Head of caudate nucleus (tissue), 42 donors: ENCODE results near the gene KHDRBS1.
"Not testable (repeated sequence)": the region's sequence is repeated elsewhere in the genome, so short reads cannot be mapped to it uniquely, and the experiment has no call there.

Source experiments
- DNase-seq, 42 donors: peaks; one replicate each; pipeline versions ENCODE4 v3.0.0 to v3.0.0-alpha.2; 2020 to 2021; ENCODE audit warnings: mixed read lengths in 7 of 42
- intact Hi-C: fragments of 100-400 bp; cut with DNase I; formaldehyde crosslinking; loops from one replicate; pipeline ENCODE4 v1.15.0; 2022

The KHDRBS1 gene

DNA sequence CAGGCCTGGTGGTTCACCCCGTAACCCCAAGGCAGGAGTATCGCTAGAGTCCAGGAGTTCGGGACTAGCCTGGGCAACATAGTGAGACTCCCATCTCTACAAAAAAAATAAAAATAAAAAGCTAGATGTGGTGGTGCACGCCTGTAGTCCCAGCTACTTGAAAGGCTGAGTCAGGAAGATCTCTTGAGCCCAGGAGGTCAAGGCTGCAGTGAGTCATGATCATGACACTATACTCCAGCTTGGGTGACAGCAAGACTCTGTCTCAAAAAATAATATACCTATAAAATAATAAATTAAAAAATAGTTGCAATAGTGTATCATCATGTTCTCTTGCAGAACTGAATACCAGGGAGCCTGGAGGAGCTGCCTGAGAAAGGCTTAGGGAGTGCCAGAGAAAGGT, 39.2 kb downstream of the KHDRBS1 start:
- intact Hi-C loops: no loop called here
- DNase-seq: no peak

DNA sequence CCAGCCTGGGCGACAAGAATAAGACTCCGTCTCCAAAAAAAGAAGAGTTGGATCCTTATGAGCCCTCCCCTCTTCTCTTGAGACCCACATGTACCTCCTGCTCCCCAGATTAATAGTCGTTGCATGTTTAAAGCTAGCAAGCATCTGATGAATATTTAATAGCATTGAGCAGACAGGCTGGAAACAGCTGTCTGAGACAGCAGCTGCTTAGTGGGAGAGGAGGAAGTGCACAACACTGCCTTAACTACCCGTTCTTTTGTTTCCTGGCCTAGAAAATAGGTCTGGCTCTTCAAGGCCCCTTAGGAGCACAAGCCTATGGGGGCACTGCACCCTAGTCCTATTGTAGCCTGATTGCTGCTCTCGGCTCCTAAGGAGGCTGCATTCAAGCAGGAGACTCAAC, 41.7 kb downstream of the KHDRBS1 start:
- intact Hi-C loops: no loop called here

DNA sequence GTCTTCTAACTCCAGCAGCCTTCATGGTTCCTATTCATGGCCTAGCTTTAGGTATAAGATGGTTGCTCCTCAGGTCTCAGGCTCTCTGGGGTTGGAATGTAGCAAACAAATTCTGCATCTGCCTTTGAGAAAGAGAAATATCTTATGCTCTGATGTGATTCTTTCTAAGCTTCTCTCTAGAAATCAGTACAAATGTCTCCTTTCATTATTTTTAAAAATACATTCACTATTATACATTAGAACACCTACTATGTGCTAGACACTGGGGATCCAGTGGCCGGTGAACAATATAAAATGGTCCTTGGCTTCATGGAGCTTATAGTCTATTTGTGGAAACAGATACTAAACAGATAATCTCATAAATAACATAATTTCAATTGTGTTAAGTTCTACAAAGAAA, 42.9 kb downstream of the KHDRBS1 start:
- intact Hi-C loops: no loop called here
- no peak for DNase-seq

More for the DNA sequence above, 41.7 kb downstream of the KHDRBS1 start:
- DNase-seq: no peak

DNA sequence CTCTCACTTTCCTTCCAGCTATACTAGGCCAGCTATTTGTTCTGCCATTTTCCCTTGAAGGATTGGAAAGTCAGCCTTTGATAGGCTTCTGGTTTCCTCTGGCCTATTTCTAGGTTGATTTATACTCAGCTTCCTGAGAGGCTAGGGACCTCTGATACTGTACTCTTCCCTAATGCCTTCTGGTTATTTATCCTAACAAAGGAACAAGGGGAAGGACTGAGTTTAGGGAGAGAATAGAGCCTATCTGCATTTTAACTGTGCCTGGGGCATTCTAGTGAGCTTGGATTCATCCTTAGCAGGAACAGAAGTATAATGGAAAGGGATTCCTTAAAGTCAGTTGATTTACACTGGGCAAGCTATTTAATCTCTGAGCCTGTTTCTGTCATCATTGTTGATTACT, 47.2 kb downstream of the KHDRBS1 start:
- DNase-seq: no peak
- intact Hi-C loops: no loop called here

DNA sequence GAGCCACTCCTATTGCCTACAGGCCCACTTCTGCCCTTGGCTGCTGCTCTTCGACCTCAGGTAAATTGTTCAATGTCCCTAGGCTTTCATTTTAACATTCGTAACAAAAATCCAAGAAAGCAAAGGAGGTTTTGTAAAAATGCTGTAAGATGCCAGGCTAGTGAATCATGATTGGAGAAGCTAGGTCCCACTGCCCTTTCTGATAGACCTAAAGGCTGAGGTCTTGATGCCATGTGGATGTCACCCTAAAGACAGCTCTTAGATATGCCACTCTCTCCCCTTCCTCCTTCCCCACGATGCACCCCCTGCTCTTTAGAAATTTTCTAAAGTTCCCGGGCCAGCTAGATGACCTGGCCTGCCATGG, 49.2 kb downstream of the KHDRBS1 start:
- no peak for DNase-seq
- intact Hi-C loops: no loop called here

DNA sequence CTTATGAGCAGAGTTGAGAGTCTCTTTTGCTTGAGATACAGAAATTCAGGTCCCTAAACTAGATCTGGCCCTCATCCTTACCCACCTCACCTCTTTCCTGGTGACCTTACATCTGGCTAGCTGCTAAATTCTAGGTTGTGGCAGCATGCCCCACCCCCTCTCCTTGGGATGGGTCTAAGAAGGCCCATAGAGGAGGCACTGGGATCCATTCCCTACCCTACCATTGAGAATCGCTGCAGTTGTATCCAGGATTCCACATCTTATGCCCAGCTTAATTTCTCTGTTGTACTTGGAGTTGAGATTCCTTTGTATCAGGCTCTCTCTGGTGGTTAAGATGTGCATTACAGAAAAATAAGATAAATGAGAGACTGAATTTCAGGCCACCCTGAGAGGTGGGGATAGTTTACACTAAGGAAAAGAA, 49.6 kb downstream of the KHDRBS1 start:
- intact Hi-C loops: no loop called here
- peak in 1 of 42 donors; percentile 38 for DNase-seq

DNA sequence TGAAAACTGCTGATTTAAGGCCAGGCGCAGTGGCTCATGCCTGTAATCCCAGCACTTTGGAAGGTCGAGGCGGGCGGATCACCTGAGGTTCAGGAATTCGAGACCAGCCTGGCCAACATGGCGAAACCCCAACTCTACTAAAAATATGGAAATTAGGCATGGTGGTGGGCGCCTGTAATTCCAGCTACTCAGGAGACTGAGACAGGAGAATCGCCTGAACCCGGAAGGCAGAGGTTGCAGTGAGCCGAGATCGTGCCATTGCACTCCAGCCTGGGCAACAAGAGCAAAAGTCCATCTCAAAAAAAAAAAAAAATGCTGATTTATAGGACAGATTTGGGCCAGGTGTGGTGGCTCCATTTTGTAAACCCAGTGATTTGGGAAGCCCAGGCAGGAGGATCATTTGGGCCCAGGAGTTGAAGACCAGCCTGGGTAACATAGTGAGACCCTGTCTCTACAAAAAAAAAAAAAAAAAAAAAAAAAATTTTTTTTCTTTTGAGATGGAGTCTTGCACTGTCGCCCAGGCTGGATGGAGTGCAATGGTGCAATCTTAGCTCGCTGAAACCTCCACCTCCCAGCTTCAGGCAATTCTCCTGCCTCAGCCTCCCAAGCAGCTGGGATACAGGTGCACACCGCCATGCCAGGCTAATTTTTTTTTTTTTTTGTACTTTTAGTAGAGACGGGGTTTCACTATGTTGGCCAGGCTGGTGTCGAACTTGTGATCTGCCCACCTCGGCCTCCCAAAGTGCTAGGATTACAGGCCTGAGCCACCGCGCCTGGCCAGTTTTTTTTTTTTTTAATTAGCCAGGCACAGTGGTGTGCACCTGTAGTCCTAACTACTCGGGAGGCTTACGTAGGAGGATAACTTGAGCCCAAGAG, 52.2 kb downstream of the KHDRBS1 start:
- DNase-seq, intact Hi-C loops: not testable (repeated sequence)

DNA sequence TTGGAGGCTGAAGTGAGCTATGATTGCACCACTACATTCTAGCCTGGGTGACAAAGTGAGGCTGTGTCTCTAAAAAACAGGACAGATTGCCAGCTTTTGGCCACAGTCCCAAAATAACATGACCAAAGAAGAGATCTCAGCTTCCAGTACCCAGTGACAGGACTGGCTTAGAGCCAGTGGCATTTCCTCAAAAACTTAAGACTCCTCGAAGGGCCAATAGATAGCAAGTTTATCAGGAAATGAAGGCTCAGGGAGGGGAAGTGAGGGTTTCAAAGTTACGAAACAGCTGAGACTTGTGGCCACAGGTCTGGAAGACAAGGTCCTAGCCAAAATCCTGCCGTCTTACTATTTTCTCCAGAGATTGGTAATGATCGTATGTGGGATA, 52.8 kb downstream of the KHDRBS1 start:
- DNase-seq: peak in 25 of 42 donors; percentile 12 to 70 (median 40)
- intact Hi-C loops: no loop called here

DNA sequence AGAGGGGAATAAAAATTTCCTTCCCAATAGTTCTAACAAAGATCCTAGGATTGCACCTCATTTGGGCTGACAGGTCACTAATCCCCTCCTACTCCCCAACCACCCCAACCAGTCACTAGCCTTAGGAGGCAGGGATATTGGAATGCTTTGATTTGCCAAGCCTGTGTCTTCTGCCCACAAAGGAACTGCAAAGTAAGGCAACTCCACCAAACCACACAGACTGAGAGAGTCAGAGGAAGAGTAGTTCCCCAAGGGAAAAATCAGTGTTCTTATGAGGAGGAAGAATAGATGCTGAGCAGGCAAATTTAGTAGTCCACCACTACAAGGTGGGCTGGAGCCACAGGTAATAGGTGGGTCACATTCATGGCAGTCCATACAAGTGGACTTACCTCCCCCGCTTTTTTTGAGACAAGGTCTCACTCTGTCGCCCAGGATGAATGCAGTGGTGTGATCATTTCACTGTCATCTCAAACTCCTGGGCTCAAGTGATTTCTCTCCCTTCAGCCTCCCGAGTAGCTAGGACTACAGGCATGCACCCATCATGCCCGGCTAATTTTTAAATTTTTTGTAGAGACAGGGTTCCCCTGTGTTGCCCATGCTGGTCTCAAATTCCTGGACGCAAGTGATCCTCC, 55.4 kb downstream of the KHDRBS1 start:
- intact Hi-C loops: no loop called here
- DNase-seq: no peak

DNA sequence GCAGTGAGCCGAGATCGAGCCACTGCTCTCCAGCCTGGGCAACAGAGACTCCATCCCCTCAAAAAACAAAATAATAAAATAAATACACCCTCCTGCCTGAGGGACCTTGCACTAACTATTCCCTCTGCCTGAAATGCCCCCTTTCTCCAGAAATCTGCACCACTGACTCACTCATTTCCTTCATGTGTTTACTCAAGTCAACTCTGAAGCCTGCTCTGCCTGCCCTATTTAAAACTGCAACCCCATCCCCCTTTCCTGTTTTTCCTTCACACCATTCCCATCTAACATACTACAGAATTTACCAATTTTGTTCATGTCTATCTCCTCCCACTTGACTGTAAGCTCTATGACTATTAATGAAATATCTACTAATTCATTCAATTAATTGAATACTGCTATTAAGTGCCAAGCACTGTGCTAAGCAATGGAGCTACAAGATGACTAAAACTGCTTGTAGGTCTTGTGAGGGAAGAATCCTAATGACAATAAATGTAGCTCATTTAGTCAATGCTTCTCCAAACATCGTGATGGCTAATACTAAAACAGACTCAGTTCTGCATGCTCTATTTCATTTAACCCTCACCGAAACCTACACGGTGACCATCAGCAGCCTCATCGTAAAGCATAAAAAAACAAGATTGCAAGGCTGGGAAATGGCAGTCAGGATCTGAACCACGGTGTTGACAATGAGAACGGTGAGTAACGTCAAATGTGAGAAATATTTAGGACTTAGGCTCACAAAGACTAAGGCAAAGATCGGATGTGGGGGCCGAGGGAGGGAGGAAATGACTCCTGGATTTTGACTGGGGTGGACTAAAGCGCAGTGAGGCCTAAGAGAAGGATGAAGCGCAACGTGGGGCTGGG, 58.3 kb downstream of the KHDRBS1 start:
- DNase-seq: no peak
- intact Hi-C loops: loop anchor here (2.0 kb wide), 1 partner anchor 57 kb away; no protein-coding TSS in a partner anchor

DNA sequence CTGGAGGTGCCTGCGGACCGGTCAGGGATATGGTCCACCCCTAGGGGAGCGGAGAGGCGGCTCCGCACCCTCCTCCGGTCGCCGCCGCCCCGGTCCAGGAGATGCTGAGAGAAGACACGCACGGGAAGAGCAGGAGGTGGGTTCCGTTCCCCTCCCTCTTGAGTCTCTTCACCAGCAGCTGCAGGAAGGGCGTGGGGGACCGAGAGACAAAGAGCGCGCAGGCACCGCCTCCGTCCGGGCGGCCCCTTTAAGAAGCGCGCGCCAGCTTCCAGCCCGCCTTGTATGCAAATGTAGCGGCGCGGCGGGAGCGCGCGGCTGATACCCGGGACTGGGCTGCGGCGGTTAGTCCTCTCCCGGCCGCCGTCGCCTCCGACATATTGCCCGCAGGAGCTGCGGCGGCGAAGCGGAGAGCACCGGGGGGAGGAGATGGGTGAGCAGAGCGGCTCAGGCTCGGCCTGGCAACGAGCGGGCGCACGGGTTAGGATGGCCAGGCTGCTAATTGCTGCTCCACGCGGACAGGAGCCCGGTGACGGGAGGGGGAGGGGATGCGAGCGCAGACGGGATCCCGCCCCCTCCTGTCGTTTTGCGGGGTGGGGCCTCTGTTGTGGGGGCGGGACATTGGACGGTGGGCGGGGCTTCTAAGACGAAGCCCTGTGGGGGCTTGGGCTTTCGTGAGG, 59.1 kb downstream of the KHDRBS1 start, which contains the start of gene TMEM39B:
TSS of gene TMEM39B (plus strand) at position 318 of the 677 bp plus-strand sequence. CDS start at position 427, 109 bp downstream.
- DNase-seq: peak; percentile 91 to 98 (median 96)
- intact Hi-C loops: loop anchor here (2.0 kb wide), 1 partner anchor 58 kb away; no protein-coding TSS in a partner anchor

DNA sequence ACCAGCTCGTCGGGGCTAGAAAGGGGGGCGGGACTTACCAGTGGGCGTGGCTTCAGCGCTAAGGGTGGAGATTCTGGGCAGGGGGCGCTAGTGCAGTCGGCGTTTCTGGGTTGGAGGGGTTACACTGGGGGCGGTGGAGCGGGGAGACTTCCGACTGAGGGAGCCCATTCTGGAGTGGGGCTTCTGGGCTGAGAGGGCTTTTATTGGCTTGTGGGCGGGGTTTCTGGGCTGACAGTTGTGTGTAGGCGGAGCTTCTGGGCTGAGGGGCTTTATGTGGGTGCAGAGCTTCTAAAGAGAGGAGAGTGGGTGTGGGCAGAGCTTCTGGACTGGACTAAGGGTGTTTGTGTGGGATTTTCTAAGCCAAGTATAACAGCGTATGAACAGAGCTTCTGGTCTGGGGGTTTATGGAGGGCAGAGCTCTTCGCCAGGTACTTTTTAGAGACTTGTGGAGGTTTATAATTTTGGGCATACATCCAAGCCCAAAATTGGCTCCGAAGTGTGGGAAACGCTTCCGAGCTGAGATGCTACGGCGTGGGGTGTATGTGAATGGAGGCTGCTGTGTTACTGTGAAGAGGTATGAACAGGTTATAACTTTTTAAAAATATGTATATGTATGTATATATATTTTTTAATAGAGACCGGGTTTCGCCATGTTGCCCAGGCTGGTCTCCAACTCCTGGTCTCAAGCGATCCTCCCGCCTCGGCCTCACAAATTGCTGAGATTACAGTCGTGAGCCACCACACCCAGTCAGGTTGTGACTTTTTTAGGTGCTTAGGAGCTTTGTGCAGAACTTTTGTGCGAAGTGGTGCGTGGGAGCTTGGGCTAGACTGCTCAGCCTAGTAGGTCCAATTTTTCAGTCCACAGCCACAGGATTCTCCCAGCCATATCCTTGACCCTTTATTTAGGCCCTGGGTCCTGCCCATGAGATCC, 59.9 kb downstream of the KHDRBS1 start:
- intact Hi-C loops: loop anchor here (2.0 kb wide), 1 partner anchor 59 kb away; no protein-coding TSS in a partner anchor
- peak in 25 of 42 donors; percentile 9 to 95 (median 38) for DNase-seq

DNA sequence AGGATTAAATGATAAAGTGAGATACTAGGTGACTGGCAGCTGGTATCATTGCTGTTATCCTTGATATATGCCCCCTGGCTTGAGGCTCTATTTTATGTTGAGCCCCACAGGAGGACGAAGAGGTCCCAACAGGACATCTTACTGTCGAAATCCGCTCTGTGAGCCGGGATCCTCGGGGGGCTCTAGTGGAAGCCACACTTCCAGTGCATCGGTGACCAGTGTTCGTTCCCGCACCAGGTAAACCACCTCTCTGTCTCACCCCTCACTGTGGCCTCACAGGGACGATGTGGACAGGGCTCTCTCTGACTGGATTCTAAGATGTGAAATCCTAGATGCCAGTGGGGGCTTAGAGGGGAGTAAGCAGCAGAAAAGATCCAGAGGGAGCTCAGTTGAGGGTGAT, 61.2 kb downstream of the KHDRBS1 start:
- no peak for DNase-seq
- intact Hi-C loops: no loop called here

DNA sequence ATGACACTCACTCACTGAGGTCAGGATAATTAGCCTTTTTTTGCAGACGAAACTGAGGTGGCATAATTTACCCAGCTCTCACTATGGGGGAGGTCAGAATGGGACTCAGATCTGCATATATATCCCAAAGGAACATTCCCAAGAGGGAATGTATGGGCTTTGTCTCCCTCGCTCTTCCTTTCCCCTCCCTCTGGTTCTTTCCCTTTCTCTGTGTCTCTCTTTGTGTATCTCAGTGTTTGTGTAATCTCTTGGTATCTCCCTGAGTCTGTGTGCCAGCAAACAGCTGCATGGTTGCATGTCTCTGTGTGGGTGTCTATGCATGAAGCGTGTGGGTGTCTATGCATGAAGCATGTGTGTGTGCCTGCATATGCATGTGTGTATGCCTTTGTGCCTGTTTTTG, 63.8 kb downstream of the KHDRBS1 start:
- intact Hi-C loops: no loop called here
- DNase-seq: no peak

DNA sequence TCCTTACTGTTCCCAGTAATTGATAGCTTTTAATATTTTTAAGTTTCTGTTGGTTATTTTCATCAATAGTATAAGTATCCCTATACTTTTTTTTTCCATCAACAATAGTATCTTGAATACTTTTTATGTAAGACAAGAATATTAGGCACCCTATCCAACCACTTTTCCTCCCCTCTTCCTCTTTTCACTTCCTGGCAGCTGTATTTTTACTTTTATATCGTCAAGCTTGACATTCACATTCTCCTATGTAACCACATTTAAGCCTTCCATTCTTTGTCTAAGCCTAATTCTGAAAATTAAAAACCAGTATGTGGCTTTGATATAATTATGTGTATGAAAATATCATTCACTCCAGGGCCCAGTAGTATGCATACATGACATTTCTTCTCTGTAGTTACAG, 68.4 kb downstream of the KHDRBS1 start:
- intact Hi-C loops: no loop called here
- no peak for DNase-seq

DNA sequence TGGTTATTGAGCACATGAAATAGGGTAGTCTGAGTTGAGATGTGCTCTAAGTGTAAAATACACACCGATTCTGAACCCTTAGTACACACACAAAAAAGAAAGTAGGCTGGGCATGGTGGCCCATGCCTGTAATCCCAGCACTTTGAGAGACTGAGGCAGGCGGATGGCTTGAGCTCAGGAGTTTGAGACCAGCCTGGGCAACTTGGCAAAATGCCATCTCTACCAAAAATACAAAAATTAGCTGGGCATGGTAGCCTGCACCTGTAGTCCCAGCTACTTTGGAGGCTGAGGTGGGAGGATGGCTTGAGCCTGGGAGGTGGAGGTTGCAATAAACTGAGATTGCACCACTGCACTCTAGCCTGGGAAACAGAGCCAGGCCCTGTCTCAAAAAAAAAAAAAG, 72.7 kb downstream of the KHDRBS1 start:
- DNase-seq, intact Hi-C loops: not testable (repeated sequence)

DNA sequence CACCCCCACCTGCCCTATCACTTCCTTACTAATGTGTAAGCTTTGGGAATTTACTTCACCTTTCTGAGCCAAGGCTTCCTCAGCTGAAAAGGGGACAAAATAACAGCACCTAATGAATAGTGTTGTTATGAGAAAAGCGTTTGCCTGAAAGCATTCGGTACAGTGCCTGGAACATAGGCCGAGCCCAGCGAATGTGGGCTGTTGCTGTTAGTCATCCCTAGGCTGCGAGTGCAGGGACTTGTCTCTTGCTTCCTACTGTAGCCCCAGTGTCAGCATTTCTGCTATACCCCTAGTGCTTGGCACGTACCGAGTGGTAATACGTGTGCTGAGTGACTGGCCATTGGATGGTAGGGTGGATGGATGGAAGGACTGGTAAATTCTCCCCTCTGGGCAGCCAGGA, 77.5 kb downstream of the KHDRBS1 start:
- intact Hi-C loops: no loop called here
- DNase-seq: peak in 36 of 42 donors; percentile 21 to 86 (median 58)

DNA sequence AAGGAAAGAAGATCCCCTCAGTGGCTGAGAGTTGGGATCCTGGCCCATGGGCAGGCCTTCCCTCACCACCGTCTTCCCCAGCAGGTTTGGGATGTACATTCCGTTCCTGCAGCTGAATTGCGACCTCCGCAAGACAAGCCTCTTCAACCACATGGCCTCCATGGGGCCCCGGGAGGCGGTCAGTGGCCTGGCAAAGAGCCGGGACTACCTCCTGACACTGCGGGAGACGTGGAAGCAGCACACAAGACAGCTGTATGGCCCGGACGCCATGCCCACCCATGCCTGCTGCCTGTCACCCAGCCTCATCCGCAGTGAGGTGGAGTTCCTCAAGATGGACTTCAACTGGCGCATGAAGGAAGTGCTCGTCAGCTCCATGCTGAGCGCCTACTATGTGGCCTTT, 77.9 kb downstream of the KHDRBS1 start:
- DNase-seq: no peak
- intact Hi-C loops: no loop called here
